Activated T-helper 2 cell treated with anti-CD3 and anti-CD28 coated beads, Interferon-gamma antibody, Interleukin-2, Interleukin-4, amounts not matched to agents 10 μg/mL and 5 μg/mL and 100 μg/mL, durations not matched to agents 14 hours and 24 hours and 36 hours (primary cell): ENCODE results near the gene PSMB8. TPM values are rescaled to one million over a fixed set of nuclear protein-coding genes. Genes with fewer than 3 reads are reported as not detected.
"Not testable (repeated sequence)": the region's sequence is repeated elsewhere in the genome, so short reads cannot be mapped to it uniquely, and the experiment has no call there.

Experiments
- DNase-seq: peaks from one replicate; pipeline ENCODE4 v3.0.0; 2021; ENCODE audit warnings: low spot score
- H3K27ac Mint-ChIP-seq: one replicate; pipeline ENCODE4 v1.8.0; 2021; ENCODE audit warnings: mixed read lengths
- H3K27me3 Mint-ChIP-seq: one replicate; pipeline ENCODE4 v1.8.0; 2021; ENCODE audit warnings: low read depth, mixed read lengths
- H3K36me3 Mint-ChIP-seq: one replicate; pipeline ENCODE4 v1.8.0; 2021; ENCODE audit warnings: low read depth, mixed read lengths
- H3K4me1 Mint-ChIP-seq: one replicate; pipeline ENCODE4 v1.8.0; 2021; ENCODE audit warnings: low read depth, mixed read lengths
- H3K4me3 Mint-ChIP-seq: one replicate; pipeline ENCODE4 v1.8.0; 2021; ENCODE audit warnings: low read depth, mild to moderate bottlenecking, moderate library complexity, mixed read lengths
- H3K9me3 Mint-ChIP-seq: one replicate; pipeline ENCODE4 v1.8.0; 2021; ENCODE audit warnings: mixed read lengths
- intact Hi-C: fragments of 100-400 bp; cut with micrococcal nuclease; formaldehyde crosslinking; loops from one replicate; pipeline ENCODE4 v1.15.1; 2023
- total RNA-seq: library from RNA; stranded (reverse); gene quantifications from 2 replicates; pipeline ENCODE4 v1.2.3, GENCODE V29; 2022

Gene PSMB8
- 352 and 368 TPM in 2 replicates for total RNA-seq

DNA sequence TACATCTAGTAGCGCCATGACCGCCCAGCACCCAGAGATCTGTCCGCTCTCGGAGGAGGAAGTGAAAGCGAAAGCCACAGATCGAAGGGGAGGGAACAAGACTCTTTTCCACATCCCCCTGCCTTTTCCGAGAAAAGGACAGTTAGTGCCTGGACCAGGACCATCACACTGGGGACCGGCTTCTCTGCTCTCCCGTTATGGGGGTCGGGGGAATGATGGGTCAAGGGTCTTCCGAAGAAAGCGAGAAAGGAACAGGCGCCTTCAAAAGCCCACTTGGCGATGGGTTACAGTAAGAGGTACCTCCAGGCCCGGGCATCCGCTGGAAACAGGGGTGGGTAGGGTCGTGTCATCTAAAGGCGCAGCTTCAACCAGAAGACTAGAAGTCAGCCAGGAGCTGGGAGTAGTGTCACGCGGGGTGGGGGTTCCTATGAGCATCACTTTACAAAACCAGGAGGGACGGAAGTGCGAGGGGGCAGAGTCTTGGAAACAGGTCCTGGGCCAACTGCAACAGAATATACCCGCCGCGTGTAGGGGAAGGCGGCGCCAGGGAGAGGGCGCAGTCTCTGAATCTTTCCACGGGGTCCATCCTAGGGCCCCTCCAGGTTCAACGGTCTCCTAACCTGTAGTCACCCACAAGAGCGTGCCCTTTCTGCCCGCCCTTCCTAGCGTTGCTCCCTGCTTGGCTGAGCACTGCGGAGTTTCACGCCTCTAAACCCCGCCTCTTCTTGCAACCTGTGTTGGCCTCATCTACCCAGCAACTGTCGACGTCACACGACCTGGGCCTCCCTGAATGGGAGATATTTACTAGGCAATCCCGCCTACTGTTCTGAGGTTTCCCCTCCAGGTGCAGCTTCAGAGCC is at the start of gene PSMB8:
Gene PSMB8 (minus strand): TSS at position 69 of the 860 bp plus-strand sequence. CDS start 51 bp downstream, at position 18.
- peaks cover 66% of the 10 kb centered on the region for H3K4me1 Mint-ChIP-seq
- no peaks in the 10 kb centered on the region for H3K9me3 Mint-ChIP-seq
- DNase-seq, result peak; percentile 96
- peak within 1 kb of the TSS; percentile 98 for H3K27ac Mint-ChIP-seq
- H3K36me3 Mint-ChIP-seq, result peaks cover 95% of the 10 kb centered on the region
- no peaks in the 10 kb centered on the region for H3K27me3 Mint-ChIP-seq
- H3K4me3 Mint-ChIP-seq, result peak within 1 kb of the TSS; percentile 99
- intact Hi-C loops, result loop anchor here (1.0 to 10.0 kb wide), 4 partner anchors 9 to 1009 kb away; partner anchors contain the start of genes HSD17B8, RING1, RXRB and SLC39A7

DNA sequence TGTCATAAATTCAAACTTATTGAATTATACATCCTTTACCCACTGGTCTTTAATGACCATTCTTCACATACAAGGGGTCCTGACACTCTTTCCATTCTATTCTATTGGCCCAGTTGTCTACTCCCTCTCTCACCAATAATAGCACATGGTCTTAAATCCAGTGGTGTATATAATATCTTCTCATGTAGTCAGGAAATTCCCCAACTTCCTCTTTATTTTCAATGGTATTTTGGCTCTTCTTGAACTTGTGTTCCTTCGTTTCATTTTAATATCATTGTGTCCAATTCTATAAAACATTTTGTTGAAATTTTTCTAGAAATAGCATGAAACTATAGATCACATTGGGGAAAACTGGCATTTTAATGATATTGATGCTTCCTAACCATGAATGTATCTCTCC is 47.0 kb upstream of the PSMB8 start:
- Mint-ChIP-seq H3K36me3 (no peaks in the 10 kb centered on the region), H3K27ac (no peak overlapping the region), H3K4me3 (no peak overlapping the region), H3K27me3 (no peaks in the 10 kb centered on the region), H3K9me3 (no peaks in the 10 kb centered on the region), H3K4me1 (peaks cover 20% of the 10 kb centered on the region)
- intact Hi-C loops, result loop anchor here (5.0 kb wide), 1 partner anchor 186 kb away; the partner anchor contains the start of gene HLA-DPB1
- no peak for DNase-seq

DNA sequence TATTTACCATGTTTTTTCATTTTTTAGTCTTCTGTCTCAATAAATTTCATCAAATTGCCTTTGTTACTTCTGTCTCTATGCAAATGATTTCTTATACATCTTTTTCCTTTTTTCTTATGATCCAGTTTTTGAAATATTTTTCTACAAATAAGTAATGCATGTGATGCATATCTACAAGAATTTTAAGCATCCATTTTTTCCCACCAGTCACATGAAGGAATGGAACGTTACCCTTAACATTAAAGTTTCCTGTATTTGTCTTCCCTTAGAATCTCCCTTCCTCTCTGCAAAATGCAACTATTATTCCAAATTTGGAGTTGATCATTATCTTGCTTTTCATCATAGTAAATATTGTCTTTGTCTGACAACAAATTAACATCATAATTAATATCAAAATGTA is 45.7 kb upstream of the PSMB8 start:
- H3K27ac Mint-ChIP-seq, result no peak overlapping the region
- no peak for DNase-seq
- no peak overlapping the region for H3K4me3 Mint-ChIP-seq
- no peaks in the 10 kb centered on the region for H3K36me3 Mint-ChIP-seq
- no peaks in the 10 kb centered on the region for H3K9me3 Mint-ChIP-seq
- no peaks in the 10 kb centered on the region for H3K27me3 Mint-ChIP-seq
- peaks cover 14% of the 10 kb centered on the region for H3K4me1 Mint-ChIP-seq
- intact Hi-C loops, result no loop called here

DNA sequence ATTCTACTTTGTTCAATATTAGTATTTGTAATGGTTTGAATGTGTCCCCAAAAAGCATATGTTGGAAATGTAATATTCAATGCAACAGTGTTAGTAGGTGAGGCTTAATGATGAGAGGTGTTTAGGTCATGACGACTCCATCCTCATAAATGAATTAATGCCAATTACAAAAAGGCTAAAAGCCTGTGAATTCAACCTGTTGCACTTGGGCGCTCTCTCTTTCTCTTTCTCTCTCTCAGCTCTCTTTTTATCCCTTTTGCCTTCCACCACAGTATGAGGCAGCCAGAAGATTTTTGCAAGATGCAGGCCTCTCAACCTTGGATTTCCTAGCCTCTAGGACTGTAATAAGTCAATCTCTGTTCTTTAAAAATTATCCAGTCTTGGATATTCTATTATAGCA is 44.7 kb upstream of the PSMB8 start:
- no peaks in the 10 kb centered on the region for H3K27me3 Mint-ChIP-seq
- intact Hi-C loops, result no loop called here
- H3K36me3 Mint-ChIP-seq, result no peaks in the 10 kb centered on the region
- H3K4me3 Mint-ChIP-seq, result no peak overlapping the region
- no peak overlapping the region for H3K27ac Mint-ChIP-seq
- H3K4me1 Mint-ChIP-seq, result peaks cover 12% of the 10 kb centered on the region
- DNase-seq, result no peak
- no peaks in the 10 kb centered on the region for H3K9me3 Mint-ChIP-seq

DNA sequence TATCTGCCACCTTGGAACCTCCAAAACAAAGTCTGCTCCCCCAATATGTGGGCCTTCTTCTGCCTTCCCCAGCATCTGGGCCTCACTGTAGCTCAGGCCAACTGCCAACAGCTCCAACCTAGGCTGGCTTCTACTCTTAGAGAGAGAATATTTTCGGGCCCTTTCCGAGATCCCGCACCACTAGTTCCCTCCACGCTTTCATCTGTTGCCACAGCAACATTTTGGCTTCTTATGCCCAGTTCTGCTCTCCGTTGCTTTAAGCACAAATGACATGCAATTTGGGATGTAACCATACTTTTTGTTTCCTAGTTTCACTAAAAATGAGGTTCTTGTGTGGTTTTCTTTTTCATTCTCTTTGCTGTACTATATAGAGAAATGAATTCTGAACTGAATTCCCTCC is 43.8 kb upstream of the PSMB8 start:
- no peak for DNase-seq
- Mint-ChIP-seq H3K4me3 (no peak overlapping the region), H3K27me3 (no peaks in the 10 kb centered on the region), H3K4me1 (peaks cover 8% of the 10 kb centered on the region), H3K36me3 (no peaks in the 10 kb centered on the region), H3K27ac (no peak overlapping the region), H3K9me3 (no peaks in the 10 kb centered on the region)
- intact Hi-C loops, result no loop called here

DNA sequence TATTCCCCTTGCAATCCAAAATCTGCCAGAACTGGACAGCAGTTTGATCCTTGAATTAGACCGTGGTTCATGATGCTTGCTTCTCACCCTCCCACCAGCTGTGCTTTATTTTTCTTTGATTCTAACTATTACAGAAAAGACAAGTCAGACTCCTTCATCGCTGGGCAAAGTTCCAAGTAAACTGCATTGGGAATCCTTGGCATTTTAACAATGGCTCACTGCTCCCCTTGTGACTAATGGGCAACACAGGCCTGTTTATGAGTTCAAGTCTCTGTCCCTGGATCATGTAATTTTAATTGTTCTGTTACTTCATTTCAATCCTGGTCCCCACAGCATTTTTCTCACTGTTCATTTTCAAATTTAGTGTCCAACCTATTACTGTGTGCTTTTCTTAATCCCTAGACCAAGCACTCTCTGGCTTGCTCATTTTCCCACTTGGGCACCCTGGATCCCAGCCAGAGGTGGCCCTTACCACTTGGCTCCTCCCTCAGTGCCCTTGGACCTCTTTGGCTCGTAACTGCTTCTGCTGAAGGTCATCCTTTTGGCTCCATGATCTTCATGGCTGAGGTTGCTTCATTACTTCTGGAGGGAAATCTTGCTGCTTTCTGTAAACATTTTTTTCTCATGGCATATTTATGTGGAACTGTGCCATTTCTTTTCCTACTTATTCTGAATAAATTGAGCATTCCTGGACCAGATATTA is 43.0 kb upstream of the PSMB8 start:
- intact Hi-C loops, result no loop called here
- H3K27me3 Mint-ChIP-seq, result no peaks in the 10 kb centered on the region
- peaks cover 11% of the 10 kb centered on the region for H3K4me1 Mint-ChIP-seq
- DNase-seq, result no peak
- H3K27ac Mint-ChIP-seq, result no peak overlapping the region
- no peak overlapping the region for H3K4me3 Mint-ChIP-seq
- H3K36me3 Mint-ChIP-seq, result peaks cover under 1% of the 10 kb centered on the region
- H3K9me3 Mint-ChIP-seq, result no peaks in the 10 kb centered on the region

DNA sequence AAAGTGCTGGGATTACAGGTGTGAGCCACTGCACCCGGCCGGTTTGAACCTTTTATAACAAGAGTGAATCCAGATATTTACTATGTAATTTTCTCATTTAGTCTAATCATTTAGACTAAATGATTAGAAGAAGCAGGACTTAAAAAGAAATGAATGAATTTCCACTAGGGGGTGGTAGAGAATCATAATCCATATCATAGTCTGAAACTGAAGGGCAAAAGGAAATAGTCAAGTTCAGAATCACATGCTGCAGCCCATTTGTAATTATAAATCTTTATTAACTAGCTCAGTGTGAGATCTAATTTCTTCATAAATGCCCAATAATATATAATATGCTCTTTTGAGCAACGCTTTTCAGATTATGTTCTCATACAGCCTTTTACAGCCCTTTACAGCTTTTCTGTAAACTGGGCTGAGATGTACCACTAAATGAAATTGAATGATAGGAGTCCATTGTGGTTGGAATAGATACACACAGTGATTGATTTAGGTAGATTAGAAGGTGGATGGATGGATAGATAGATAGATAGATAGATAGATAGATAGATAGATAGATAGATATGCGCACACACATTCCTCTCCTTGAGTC is 41.9 kb upstream of the PSMB8 start:
- Mint-ChIP-seq H3K4me1 (peaks cover 8% of the 10 kb centered on the region), H3K27ac (no peak overlapping the region), H3K36me3 (peaks cover 9% of the 10 kb centered on the region), H3K27me3 (no peaks in the 10 kb centered on the region), H3K4me3 (no peak overlapping the region), H3K9me3 (no peaks in the 10 kb centered on the region)
- intact Hi-C loops, result loop anchor here (1.0 kb wide), 1 partner anchor 99 kb away; no protein-coding TSS in a partner anchor
- DNase-seq, result no peak

DNA sequence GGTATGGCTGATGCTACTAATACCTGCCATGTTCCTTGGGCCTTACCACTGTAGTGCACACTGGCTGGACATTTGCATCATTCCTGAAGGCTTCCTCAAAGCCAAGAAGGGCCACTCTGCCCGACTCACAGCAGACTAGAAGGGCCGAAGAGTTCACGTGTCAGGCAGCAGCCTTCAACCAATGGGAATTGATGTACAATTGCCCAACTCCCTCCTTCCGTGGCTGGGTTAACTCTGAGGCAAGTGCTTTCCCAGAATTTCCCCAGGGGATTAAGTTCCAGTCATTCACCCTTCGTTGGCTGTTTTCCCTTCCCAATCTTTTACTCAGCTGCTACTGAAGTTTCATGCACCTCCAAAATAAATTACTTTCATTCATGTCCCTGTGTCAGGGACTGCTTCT is 39.9 kb upstream of the PSMB8 start:
- no peaks in the 10 kb centered on the region for H3K27me3 Mint-ChIP-seq
- H3K4me1 Mint-ChIP-seq, result peaks cover 8% of the 10 kb centered on the region
- peaks cover 24% of the 10 kb centered on the region for H3K36me3 Mint-ChIP-seq
- DNase-seq, result no peak
- intact Hi-C loops, result no loop called here
- H3K27ac Mint-ChIP-seq, result no peak overlapping the region
- H3K9me3 Mint-ChIP-seq, result no peaks in the 10 kb centered on the region
- H3K4me3 Mint-ChIP-seq, result no peak overlapping the region

DNA sequence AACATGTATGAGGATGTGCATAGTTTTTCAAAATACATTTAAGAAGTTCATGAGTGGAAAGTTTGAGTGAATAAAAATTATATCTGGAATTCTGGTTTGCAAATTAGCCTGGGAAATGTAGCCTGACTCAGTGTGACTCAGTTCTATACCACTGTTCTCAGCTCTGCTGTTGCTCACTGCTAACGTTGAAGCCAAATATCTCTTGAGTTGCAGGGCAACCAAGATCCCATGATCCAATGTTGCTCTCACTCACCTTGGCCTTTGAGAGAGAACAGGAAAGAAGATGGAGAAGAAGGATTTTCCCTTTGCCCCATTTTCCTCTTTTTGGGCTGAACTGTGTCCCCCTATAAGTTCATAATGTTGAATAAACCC is 39.0 kb upstream of the PSMB8 start:
- Mint-ChIP-seq H3K4me1 (peaks cover 8% of the 10 kb centered on the region), H3K4me3 (no peak overlapping the region), H3K9me3 (no peaks in the 10 kb centered on the region), H3K36me3 (peaks cover 26% of the 10 kb centered on the region), H3K27me3 (no peaks in the 10 kb centered on the region), H3K27ac (no peak overlapping the region)
- DNase-seq, result no peak
- intact Hi-C loops, result no loop called here

DNA sequence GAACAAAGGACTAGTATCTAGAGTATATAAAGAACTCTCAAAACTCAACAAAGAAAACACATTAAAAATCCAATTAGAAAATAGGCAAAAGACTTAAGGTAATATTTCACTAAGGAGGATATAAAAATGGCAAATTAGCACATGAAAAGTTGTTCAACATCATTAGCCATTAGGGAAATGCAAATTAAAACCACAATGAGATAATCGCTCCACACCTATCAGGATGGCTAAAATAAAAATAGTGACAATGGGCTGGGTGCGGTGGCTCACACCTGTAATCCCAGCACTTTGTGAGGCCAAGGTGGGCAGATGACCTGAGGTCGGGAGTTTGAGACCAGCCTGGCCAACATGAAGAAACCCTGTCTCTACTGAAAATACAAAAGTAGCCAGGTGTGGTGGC is 37.1 kb upstream of the PSMB8 start:
- H3K4me3 Mint-ChIP-seq, DNase-seq, H3K27me3 Mint-ChIP-seq, H3K4me1 Mint-ChIP-seq, H3K9me3 Mint-ChIP-seq, H3K27ac Mint-ChIP-seq, intact Hi-C loops: not testable (repeated sequence)
- peaks cover 27% of the 10 kb centered on the region for H3K36me3 Mint-ChIP-seq

DNA sequence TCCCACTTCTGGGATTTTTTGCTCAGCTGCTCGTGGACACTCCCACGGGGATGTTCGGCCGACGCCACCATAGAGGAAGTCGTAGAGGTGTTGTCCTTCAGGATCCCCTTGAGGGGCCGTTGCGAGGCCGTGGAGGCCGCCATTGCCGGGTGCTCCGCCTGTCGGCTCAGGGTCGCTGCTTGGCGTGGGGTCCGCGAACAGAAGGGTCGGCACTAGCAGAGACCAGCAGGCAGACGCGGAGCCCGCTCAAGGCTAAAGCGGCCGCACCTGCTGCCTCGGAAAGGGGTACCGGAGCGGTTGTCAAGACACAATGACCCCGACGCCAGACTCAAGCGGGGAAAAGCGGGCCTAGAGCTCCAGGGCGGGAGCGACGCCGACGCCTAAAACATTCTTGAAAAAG is 35.8 kb upstream of the PSMB8 start:
- Mint-ChIP-seq H3K9me3 (no peaks in the 10 kb centered on the region), H3K36me3 (peaks cover 27% of the 10 kb centered on the region), H3K27me3 (no peaks in the 10 kb centered on the region), H3K27ac (no peak overlapping the region), H3K4me3 (no peak overlapping the region), H3K4me1 (peaks cover 5% of the 10 kb centered on the region)
- intact Hi-C loops, result no loop called here
- DNase-seq, result no peak

DNA sequence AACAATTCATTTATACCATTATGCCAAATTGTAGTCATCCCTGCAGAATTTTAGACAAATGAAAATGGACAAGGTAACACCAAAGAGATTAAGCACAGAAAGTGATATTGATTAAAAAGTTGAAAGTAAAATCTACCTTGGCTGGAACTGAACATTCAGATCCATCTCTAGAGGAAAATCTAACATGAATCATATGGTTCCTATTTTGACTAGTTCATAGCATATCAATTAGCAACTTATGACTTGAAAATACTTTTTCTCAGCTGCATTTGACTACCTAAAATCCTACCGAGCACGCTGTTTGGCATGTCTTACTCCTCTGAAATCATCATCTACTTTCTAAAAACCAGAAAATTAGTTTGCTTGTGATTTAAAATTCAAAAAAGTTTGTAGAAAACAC is 32.8 kb upstream of the PSMB8 start:
- intact Hi-C loops, result no loop called here

DNA sequence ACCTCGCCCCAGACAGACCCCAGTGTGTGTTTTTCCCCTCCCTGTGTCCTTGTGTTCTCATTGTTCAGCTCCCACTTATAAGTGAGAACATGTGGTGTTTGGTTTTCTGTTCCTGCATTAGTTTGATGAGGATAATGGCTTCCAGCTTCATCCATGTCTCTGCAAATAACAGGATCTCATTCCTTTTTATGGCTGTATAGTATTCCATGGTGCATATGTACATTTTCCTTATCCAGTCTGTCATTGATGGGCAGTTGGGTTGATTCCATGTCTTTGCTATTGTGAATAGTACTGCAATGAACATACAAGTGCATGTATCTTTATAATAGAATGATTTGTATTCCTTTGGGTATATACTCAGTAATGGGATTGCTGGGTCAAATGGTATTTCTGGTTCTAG is 30.1 kb upstream of the PSMB8 start:
- H3K4me1 Mint-ChIP-seq, DNase-seq, H3K27me3 Mint-ChIP-seq, H3K9me3 Mint-ChIP-seq, H3K27ac Mint-ChIP-seq, intact Hi-C loops, H3K4me3 Mint-ChIP-seq: not testable (repeated sequence)
- H3K36me3 Mint-ChIP-seq, result peaks cover 22% of the 10 kb centered on the region

More for the DNA sequence above, 32.8 kb upstream of the PSMB8 start:
- Mint-ChIP-seq H3K27me3 (no peaks in the 10 kb centered on the region), H3K9me3 (no peaks in the 10 kb centered on the region), H3K36me3 (peaks cover 42% of the 10 kb centered on the region), H3K4me1 (no peaks in the 10 kb centered on the region), H3K4me3 (no peak overlapping the region), H3K27ac (no peak overlapping the region)
- no peak for DNase-seq
